ENCODE measurements around the gene MFN2.

Gene MFN2

DNA sequence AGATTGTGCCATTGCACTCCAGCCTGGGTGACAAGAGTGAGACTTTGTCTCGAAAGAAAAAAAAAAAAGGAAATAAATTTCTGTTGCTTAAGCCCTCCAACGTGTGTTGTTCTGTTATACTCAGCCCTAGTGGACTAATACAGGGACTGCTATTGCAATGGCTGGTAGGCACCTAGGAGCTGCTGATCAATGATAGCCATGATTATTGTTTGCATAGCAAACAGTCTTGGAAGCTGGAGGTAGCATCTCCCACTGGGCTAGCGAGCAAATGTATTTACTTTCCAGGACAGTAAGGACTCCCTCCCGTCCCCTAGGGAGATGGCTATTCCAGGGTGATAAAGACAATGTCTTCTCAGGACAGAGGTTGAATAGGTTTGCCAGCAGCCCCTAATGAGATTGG is 69.4 kb downstream of the MFN2 start:
- peak; percentile 47 for DNase-seq (ENCODE audit: low spot score)

DNA sequence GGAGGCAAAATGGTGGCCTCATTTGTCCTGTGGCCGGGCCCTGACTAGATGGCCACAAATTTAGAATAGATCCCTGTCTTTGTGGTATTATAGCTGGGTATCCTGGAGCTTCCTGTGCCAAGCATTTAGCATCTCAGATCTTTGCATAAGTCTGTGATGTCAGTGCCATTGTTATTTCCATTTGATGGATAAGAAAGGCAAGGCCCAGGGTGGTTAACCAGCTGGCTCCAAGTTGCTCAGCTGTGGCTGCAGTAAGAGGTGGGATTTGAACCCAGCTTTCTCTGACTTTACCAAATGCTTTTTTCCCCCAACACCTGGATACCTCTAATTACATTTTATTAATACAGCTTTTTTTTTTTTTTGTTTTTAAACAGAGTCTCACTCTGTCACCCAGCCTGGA is 71.1 kb downstream of the MFN2 start:
- DNase-seq (ENCODE audit: low spot score), result no peak

DNA sequence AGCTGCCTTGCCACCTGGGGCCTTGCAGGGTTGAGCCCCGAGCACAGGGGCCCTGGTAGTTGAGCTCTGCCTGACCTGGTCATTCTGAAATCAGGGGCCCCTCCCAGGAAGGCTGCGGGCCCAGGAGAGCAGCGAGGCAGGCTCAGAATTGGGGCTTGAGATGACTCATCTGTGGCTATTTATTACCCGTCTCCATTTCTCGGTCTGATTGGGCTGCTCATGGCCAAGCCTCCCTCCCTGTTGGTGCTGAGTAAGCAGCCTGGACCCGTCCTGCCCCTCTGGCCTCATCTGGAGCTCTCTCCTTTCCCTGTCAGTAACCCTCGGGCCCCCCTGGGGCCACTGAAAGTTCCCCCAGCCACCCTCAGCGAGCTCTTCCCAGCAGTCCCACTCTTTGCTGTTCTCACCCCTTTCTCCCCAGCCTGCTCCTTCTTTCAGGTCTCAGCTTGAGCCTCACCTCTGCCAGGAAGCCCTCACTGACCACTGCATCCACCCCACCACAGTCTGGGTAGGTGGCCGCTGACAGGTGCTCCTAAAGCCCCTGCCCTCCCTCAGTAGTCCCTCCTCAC is 71.8 kb downstream of the MFN2 start:
- DNase-seq (ENCODE audit: low spot score), result no peak

DNA sequence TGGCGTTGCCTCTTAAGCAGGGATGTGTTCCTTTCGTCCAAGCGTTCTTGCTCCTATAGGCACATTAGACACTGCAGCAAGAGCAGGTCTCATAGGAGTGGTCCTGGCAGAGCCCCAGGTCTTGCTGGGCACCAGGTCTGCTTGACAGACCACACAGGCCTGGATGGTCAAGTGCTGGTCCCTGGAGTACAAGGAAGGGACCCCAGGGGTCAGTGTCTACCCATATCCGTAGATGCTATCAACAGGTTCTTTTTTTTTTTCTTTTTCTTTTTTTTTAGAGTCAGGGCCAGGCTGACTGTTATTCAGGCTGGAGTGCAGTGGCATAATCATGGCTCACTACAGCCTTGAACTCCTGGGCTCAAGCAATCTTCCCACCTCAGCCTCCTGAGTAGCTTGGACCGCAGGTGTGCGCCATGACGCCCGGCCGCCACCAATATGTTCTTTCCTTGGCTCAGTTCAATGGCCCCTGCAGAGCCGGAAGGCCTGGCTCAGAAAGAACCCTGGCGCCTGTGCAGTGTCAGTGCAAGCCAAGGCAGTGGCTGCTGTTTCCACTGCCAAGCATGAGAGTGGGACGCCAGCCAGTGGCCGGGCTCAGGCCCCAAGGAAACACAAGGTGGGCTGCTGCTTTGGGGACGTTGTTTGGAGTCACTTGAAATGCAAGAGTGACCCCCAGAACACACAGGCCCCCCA is 72.9 kb downstream of the MFN2 start:
- no peak for DNase-seq (ENCODE audit: low spot score)

DNA sequence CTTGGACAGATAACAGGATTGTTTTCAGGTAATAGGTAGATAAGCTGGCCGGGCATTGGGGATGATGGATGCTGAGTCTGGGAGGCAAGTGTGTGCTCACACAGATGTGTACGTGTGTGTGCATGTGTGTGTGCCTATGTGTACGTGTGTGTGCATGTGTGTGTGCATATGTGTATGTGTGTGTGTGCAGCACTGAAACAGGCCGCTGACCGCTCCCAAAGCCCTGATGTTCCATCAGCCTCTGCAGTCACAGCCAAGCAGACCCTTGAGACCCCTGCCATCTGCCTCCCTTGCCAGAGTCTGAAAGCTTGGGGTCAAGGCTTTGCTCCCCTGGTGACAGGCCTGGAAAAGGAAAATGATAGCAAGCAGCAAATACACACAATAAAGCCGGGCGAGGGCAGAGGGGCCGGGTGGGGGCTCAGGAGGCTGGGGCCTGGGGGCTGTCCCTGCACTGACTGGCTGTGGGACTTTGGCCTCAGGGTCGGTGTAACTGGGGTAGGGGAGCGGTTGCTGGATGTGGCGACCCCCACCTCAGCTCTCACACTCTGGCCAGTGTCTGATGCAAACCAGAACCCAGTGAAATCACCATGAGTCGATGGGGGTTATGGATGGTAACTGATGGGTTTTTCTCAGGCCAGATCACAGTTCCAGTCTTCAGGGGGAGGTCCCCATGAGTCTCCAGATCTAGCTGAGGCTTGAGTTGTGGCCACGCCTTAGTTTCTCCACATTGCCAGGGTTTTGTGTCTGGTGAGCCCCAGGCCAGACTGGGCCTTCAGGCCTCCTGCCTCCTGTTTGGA is 73.7 kb downstream of the MFN2 start:
- no peak for DNase-seq (ENCODE audit: low spot score)

DNA sequence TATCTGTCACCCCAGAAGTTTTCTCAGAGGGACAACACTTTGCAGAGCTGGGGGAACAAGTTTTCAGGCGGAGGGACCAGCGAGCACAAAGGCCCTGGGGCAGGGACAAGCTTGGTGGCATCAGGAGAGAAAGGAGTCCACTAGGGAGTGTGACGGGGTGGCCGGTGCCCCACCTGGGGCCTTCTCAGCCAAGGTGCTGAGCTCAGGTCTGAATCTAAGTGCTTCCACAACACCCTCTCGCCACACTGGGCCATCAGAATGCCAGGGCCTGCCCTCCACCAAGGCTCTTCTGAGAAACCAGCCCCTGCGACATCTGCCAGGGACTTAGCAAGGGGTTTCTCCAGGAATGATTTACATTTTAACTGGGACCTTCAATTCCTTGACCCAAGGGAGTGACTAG is 75.0 kb downstream of the MFN2 start:
- no peak for DNase-seq (ENCODE audit: low spot score)

DNA sequence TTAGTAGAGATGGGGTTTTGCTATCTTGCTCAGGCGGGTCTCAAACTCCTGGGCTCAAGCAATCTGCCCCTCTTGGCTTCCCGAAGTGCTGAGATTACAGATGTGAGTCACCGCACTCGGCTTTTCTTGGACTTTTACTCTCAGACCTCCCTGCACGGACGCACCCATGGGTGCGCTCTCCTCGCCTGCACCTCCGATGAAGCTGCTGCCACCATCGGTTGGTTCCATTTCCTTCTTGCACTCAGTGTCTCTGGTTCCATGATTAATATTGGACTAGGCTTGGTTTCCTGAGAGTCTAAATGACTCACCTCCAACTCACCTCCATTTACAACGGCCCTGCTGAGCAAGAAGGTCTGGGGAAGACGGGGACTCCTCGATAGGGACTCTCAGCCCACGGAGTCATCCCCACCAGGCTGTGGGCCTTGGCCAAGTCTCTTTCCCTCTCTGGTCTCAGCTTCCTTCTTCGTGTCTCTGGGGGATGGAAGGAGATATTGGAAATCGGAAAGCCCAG is 76.1 kb downstream of the MFN2 start:
- no peak for DNase-seq (ENCODE audit: low spot score)

DNA sequence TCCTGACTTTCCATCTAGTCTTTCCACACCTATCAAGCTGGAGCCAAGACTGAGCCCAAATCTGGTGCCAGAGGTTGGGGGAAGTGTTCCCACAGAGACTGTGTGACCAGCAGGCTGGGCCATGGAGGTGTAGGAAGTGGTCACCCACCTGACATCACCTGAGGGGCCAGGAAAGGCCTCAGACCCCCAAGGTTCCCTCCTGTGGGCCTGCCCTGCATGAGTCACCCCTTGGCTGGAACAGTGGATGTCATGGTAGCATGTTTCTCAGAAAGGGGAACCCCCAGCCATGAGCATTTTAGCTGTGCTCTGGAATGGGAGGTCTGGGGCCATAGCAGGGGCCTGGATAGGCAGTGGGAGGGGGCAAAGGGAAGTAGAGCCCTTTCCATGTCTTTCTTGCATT is 77.1 kb downstream of the MFN2 start:
- DNase-seq (ENCODE audit: low spot score), result no peak

DNA sequence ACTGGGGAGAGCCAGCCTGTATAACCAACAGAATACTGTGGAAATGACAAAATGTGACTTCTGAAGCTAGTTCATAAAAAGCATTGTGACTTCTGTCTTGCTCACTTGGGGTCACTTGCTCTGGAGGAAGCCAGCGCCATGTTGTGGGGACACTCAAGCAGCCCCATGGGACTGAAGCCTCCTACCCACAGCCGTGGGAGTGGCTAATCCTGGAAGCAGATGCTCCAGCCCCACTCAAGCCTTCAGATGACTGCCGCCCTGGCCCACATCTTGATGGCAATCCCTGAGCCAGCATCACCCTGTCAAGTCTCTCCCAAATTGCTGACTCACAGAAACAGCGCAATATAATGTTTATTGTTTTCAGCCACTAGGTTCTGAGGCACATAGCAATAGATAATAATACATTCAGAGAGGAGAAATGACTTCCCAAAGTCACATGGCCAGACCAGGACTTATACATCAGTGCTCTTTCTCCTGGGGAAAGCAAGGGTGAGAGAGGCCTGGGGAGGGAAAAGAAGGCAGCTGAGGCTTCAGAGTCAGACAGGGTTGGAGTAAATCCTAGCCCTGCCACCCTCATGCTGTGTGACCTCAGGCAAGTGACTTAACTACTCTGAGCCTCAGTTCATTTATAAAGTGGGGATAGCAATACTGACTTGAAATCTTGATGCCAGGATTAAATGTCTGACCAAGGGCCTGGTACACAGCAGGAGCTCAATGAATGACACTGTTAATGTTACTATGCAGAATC is 77.9 kb downstream of the MFN2 start:
- no peak for DNase-seq (ENCODE audit: low spot score)

DNA sequence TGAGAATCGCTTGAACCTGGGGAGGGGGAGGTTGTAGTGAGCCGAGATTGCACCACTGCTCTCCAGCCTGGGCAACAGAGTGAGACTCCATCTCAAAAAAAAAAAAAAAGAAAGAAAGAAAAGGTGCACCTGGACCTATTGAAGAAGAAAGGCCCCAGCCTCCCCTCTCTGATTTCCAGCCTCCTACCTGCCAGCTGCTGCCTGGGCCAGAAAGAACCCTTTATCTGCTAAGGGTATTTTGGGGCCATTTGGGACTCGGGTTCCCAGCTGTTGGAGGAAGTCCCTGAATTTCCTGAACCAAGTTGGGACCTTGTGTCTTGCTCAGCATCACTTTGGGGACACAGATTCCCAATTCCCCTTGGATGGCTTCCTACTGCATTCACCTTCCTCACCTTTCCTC is 79.0 kb downstream of the MFN2 start:
- DNase-seq (ENCODE audit: low spot score), result no peak

DNA sequence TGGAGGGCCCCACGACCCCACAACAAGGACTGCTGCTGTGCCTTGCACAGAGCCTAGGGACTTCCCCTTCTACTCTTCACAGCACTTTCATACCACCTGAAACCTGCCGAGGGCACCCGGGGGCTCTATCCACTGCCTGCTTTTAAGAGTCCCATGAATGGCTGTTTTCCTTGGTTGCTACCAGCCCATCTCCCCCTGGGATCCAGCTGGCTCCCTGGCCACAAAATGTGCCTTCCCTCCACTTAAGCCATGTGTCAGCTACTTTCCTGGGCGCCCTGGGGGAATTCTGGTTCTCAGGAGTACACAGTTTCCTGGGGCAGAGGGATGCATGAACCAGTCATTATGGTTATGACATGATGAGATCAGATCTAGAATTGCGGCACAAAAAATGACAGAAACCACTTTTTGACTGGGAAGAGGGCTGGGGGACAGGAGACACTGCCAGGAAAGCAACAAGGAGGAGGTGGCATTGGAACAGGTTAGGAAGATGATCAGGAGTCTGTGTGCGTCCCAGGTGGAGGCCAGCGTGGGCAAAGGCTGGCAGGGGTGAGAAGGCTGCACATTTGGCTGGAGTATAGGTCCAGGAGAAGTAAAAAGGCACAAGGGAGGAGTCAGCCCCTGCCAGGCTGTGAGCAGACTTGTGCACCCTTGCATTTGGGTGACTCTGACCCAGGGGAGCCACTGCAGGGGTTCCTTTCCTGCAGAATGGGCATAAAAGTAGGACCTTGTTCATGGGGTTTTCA is 79.6 kb downstream of the MFN2 start:
- DNase-seq (ENCODE audit: low spot score), result no peak

DNA sequence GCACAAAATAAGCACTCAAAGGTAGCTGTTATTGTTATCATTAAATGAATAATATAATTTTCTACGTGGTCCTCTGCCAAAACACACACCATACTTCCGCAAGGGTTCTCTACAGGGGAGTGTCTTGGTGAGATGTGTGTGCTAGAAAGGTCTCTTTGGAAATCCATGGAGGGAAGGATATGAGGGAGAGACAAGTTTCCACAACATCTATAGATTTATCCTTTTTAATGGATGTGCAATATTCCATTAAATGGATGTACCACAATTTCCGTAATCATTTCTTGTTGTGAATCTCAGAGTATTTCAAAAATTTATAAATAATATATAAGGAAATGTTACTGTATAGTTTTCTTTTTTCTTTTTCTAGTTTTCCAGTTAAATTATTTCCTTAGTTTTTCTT is 80.3 kb downstream of the MFN2 start:
- DNase-seq (ENCODE audit: low spot score), result no peak
